Suprapubic skin (tissue), 3 donors: ENCODE measurements around the gene NMT2.

Experiments
- POLR2A ChIP-seq, 2 donors: fragments of 450-650 bp; IDR thresholded peaks; one replicate each; pipeline ENCODE4 v1.6.1; 2017; ENCODE audit warnings: antibody characterized with exemption in 2 of 2, mild to moderate bottlenecking in 2 of 2, moderate library complexity in 2 of 2
- TF ChIP-seq, protein P1 (sequence below), 2 donors: fragments of 200-600 bp in 1 of 2; fragments of 450-650 bp in 1 of 2; sonication (generic) in 1 of 2; IDR thresholded peaks; one replicate each; pipeline ENCODE4 v1.5.1; 2016 to 2019; ENCODE audit warnings: antibody characterized with exemption in 2 of 2, mild to moderate bottlenecking in 1 of 2, moderate library complexity in 1 of 2

- TF ChIP-seq, protein P1, sequence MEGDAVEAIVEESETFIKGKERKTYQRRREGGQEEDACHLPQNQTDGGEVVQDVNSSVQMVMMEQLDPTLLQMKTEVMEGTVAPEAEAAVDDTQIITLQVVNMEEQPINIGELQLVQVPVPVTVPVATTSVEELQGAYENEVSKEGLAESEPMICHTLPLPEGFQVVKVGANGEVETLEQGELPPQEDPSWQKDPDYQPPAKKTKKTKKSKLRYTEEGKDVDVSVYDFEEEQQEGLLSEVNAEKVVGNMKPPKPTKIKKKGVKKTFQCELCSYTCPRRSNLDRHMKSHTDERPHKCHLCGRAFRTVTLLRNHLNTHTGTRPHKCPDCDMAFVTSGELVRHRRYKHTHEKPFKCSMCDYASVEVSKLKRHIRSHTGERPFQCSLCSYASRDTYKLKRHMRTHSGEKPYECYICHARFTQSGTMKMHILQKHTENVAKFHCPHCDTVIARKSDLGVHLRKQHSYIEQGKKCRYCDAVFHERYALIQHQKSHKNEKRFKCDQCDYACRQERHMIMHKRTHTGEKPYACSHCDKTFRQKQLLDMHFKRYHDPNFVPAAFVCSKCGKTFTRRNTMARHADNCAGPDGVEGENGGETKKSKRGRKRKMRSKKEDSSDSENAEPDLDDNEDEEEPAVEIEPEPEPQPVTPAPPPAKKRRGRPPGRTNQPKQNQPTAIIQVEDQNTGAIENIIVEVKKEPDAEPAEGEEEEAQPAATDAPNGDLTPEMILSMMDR (IDR thresholded peaks at IDR 0.05), result no peak
- TF ChIP-seq POLR2A (IDR thresholded peaks at IDR 0.05), result no peak
Observed at GRCh38 chr10:15181576-15182156, 13.2 kb upstream of the NMT2 start.
